Ovary (tissue), 3 donors: ENCODE measurements around the gene SMIM24.
A peak's percentile ranks its signal among the peaks of the same experiment; 100 is the strongest.

Source experiments
- EP300 ChIP-seq: sonication (generic); formaldehyde crosslinking; IDR thresholded peaks from one replicate; pipeline ENCODE4 v1.6.1; 2017; ENCODE audit warnings: antibody characterized with exemption
- POLR2A ChIP-seq: fragments of 450-650 bp; IDR thresholded peaks from one replicate; pipeline ENCODE4 v1.6.1; 2017; ENCODE audit warnings: antibody characterized with exemption, mild to moderate bottlenecking, moderate library complexity
- TF ChIP-seq, protein P1 (sequence below), 3 donors: fragments of 450-650 bp in 2 of 3; fragments of 200-600 bp in 1 of 3; IDR thresholded peaks; one replicate each; pipeline versions ENCODE4 v1.5.1 to v1.8.0; 2016 to 2022; ENCODE audit warnings: antibody characterized with exemption in 3 of 3, mild to moderate bottlenecking in 1 of 3
- donor health status: DM: no; HTN: no; CAD: no.

DNA sequence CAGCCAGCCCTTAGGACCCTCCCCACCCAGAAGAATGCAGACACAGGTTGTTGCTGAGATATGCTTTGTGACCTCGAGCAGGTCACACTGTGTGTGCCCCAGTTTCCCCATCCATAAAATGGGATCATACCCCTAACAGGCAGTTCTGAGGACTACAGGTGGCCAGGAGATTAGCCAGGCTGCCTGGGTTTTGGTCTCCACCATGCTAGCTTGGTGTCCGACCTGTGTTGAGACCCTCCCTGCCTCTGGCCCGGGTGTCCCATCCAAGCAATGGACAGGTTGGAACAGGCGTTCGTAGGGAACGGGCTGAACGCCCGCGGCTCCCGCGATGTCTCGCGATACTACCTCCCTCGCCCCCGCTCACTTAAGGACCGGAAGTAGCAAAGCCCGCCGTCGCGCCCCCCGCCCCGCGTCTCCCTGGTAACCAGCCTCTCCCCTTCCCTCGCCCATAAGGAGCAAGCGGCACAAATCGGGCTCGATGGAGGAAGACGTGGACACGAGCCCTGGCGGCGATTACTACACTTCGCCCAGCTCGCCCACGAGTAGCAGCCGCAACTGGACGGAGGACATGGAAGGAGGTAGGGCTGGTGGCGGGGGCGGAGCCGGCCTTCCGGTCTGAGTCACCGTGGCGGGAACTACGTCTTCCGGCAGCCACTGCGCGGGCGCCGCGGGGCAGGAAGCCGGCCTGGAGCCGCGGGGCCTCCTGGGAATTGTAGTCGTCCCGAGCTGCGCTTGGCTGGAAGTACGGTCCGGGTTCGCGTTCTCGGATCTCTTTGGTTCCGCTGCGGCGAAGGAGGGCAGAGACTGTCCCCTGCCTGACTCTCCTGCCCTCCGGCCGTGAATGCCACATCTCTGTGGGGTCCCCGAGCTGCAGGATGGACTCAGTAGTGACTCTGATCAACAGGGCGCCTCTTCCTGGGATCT lies 45.4 kb downstream of the SMIM24 start:
- TF ChIP-seq POLR2A, result no peak
- TF ChIP-seq, protein P1, sequence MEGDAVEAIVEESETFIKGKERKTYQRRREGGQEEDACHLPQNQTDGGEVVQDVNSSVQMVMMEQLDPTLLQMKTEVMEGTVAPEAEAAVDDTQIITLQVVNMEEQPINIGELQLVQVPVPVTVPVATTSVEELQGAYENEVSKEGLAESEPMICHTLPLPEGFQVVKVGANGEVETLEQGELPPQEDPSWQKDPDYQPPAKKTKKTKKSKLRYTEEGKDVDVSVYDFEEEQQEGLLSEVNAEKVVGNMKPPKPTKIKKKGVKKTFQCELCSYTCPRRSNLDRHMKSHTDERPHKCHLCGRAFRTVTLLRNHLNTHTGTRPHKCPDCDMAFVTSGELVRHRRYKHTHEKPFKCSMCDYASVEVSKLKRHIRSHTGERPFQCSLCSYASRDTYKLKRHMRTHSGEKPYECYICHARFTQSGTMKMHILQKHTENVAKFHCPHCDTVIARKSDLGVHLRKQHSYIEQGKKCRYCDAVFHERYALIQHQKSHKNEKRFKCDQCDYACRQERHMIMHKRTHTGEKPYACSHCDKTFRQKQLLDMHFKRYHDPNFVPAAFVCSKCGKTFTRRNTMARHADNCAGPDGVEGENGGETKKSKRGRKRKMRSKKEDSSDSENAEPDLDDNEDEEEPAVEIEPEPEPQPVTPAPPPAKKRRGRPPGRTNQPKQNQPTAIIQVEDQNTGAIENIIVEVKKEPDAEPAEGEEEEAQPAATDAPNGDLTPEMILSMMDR (IDR thresholded peaks at IDR 0.05), result peak in 1 of 3 donors; percentile 11
- TF ChIP-seq EP300, result peak; percentile 10
